Stomach smooth muscle (tissue), 2 donors: ENCODE results near the gene RPGRIP1.

ENCODE experiments used
- H3K27ac ChIP-seq: one replicate; pipeline ENCODE4 v1.7.0; 2013; ENCODE audit warnings: mild to moderate bottlenecking, low read length, inconsistent platforms
- H3K27me3 ChIP-seq, 2 donors: one replicate each; pipeline ENCODE4 v1.7.0; 2013; ENCODE audit warnings: low read length in 2 of 2; ENCODE audit not compliant: insufficient read depth in 2 of 2, control insufficient read depth in 1 of 2
- H3K36me3 ChIP-seq, 2 donors: one replicate each; pipeline ENCODE4 v1.7.0; 2013; ENCODE audit warnings: low read length in 2 of 2; ENCODE audit not compliant: control insufficient read depth in 2 of 2, insufficient read depth in 2 of 2
- H3K4me1 ChIP-seq: one replicate; pipeline ENCODE4 v1.7.0; 2013; ENCODE audit warnings: low read length; ENCODE audit not compliant: control insufficient read depth, insufficient read depth
- H3K4me3 ChIP-seq, 2 donors: one replicate each; pipeline ENCODE4 v1.7.0; 2013; ENCODE audit warnings: low read length in 2 of 2
- H3K9ac ChIP-seq, 2 donors: one replicate each; pipeline ENCODE4 v1.7.0; 2013; ENCODE audit warnings: low read length in 2 of 2, mild to moderate bottlenecking in 1 of 2
- H3K9me3 ChIP-seq, 2 donors: one replicate each; pipeline ENCODE4 v1.7.0; 2013; ENCODE audit warnings: low read length in 2 of 2; ENCODE audit not compliant: control insufficient read depth in 2 of 2
- donor health status: healthy.
- donor health status: Pancreatic carcinoma.

The RPGRIP1 gene

GRCh38 chr14:21326972-21327371, 47.1 kb downstream of the RPGRIP1 start:
- no peak overlapping the region for H3K9ac ChIP-seq
- H3K4me3 ChIP-seq: no peak overlapping the region
- H3K9me3 ChIP-seq: no peaks in the 10 kb centered on the region

More at GRCh38 chr14:21326972-21327371, 47.1 kb downstream of the RPGRIP1 start:
- H3K27me3 ChIP-seq: peaks cover 0 to 2% of the 10 kb centered on the region in 2 donors
- H3K4me1 ChIP-seq: no peaks in the 10 kb centered on the region
- H3K27ac ChIP-seq: no peak overlapping the region
- no peaks in the 10 kb centered on the region for H3K36me3 ChIP-seq
